NCI-H510A treated with DMSO at 0.1 percent for 48 hours (cell line): ENCODE results near the gene CREG2.

Source experiments
- DNase-seq: peaks from one replicate; lab custom pipeline; 2025; lab: John Stamatoyannopoulos, UW

CREG2 gene

GRCh38 chr2:101409699-101410098 lies 22.4 kb upstream of the CREG2 start:
- DNase-seq, result no peak

GRCh38 chr2:101408925-101409324 lies 21.6 kb upstream of the CREG2 start:
- peak; percentile 12 for DNase-seq

GRCh38 chr2:101405351-101405899 lies 18.1 kb upstream of the CREG2 start:
- no peak for DNase-seq

- no peak for DNase-seq
These were observed 16.4 kb upstream of the CREG2 start for GRCh38 chr2:101403745-101404144.

- DNase-seq, result no peak
These were observed 15.3 kb upstream of the CREG2 start for GRCh38 chr2:101402630-101403029.

- no peak for DNase-seq
These were observed 14.6 kb upstream of the CREG2 start for GRCh38 chr2:101401906-101402305.

- no peak for DNase-seq
These were observed 14.0 kb upstream of the CREG2 start for GRCh38 chr2:101401326-101401665.

GRCh38 chr2:101400506-101401325 lies 13.4 kb upstream of the CREG2 start:
- DNase-seq, result no peak

- no peak for DNase-seq
These were observed 12.7 kb upstream of the CREG2 start for GRCh38 chr2:101400048-101400447.

GRCh38 chr2:101399021-101399799 lies 11.9 kb upstream of the CREG2 start:
- DNase-seq, result no peak

GRCh38 chr2:101398116-101398821 lies 11.0 kb upstream of the CREG2 start:
- DNase-seq, result no peak

GRCh38 chr2:101396316-101396717 lies 9.0 kb upstream of the CREG2 start:
- no peak for DNase-seq

- no peak for DNase-seq
These were observed 8.4 kb upstream of the CREG2 start for GRCh38 chr2:101395545-101396315.

GRCh38 chr2:101388232-101388631 lies 929 bp upstream of the CREG2 start:
- DNase-seq, result no peak

GRCh38 chr2:101386599-101387150 lies 628 bp downstream of the CREG2 start:
- peak; percentile 10 for DNase-seq

GRCh38 chr2:101383016-101383541 lies 4.2 kb downstream of the CREG2 start:
- DNase-seq, result no peak

GRCh38 chr2:101382442-101382841 lies 4.9 kb downstream of the CREG2 start:
- no peak for DNase-seq

- DNase-seq, result no peak
These were observed 6.9 kb downstream of the CREG2 start for GRCh38 chr2:101380376-101380775.

GRCh38 chr2:101379091-101379490 lies 8.2 kb downstream of the CREG2 start:
- no peak for DNase-seq

GRCh38 chr2:101375653-101376052 lies 11.7 kb downstream of the CREG2 start:
- DNase-seq, result no peak
